ENCODE data around the gene DRC1. TPM values are rescaled to one million over a fixed set of nuclear protein-coding genes. Genes with fewer than 3 reads are reported as not detected.

The DRC1 gene
- total and polyA plus RNA-seq, 8 donors: 0.19 to 0.54 TPM; not detected in 6

DNA sequence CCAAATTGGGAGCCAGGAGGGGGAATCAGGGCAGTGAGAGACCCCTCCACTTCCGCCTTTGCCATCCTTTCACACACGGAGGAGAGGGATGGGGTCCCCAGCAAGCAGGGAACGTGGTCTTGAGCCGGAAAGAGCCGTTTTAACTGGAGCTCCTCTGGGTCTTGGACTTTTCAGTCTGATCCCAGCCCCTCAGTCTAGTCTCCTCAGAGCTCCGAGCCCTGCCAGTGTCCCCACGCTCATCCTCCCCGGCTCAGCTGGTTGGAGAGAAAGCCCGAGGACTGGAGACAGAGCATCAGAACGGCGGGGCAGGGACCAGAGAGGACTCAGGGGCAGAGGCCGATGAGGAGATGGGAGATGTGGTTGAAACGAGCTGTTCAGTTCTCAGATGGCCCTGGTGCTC lies 102.3 kb downstream of the DRC1 start:
- 43 to 55% methylated on average over 13 of the region's 13 CpGs for WGBS, 2 donors
- intact Hi-C loops (cut with DNase I): no loop called here
- H3K4me3 ChIP-seq: peak overlapping the region in 2 of 4 donors; percentile 54
- DNase-seq (no peak), FAIRE-seq (no peak), ATAC-seq (peak in 1 of 4 donors; percentile 9)
- H3K4me1 ChIP-seq: no peaks in the 10 kb centered on the region
- H3K27ac ChIP-seq: no peak overlapping the region
- H3K27me3 ChIP-seq: no peaks in the 10 kb centered on the region
- TF ChIP-seq, protein P1, sequence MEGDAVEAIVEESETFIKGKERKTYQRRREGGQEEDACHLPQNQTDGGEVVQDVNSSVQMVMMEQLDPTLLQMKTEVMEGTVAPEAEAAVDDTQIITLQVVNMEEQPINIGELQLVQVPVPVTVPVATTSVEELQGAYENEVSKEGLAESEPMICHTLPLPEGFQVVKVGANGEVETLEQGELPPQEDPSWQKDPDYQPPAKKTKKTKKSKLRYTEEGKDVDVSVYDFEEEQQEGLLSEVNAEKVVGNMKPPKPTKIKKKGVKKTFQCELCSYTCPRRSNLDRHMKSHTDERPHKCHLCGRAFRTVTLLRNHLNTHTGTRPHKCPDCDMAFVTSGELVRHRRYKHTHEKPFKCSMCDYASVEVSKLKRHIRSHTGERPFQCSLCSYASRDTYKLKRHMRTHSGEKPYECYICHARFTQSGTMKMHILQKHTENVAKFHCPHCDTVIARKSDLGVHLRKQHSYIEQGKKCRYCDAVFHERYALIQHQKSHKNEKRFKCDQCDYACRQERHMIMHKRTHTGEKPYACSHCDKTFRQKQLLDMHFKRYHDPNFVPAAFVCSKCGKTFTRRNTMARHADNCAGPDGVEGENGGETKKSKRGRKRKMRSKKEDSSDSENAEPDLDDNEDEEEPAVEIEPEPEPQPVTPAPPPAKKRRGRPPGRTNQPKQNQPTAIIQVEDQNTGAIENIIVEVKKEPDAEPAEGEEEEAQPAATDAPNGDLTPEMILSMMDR (IDR thresholded peaks at IDR 0.05): no peak
- H3K36me3 ChIP-seq: no peaks in the 10 kb centered on the region
- H3K9me3 ChIP-seq: no peaks in the 10 kb centered on the region

GRCh38 chr2:26506279-26506678 lies 104.6 kb downstream of the DRC1 start:
- 74 to 80% methylated on average over 4 of the region's 4 CpGs for WGBS, 2 donors
- H3K4me3 ChIP-seq: no peak overlapping the region
- intact Hi-C loops (cut with DNase I): no loop called here
- DNase-seq (no peak), ATAC-seq (no peak), FAIRE-seq (no peak)
- TF ChIP-seq, protein P1 (IDR thresholded peaks at IDR 0.05): no peak
- no peaks in the 10 kb centered on the region for H3K9me3 ChIP-seq
- no peaks in the 10 kb centered on the region for H3K4me1 ChIP-seq
- H3K27ac ChIP-seq: no peak overlapping the region
- no peaks in the 10 kb centered on the region for H3K36me3 ChIP-seq
- H3K27me3 ChIP-seq: no peaks in the 10 kb centered on the region

Other genes starting within 250 kb of the DRC1 start
- gene GAREM2, start 228.8 kb upstream of the DRC1 start, total RNA-seq: 1 to 10 TPM; 1.2 to 4.0 (median 2.6) TPM
- 1 to 10 TPM; 1.1 TPM for gene GAREM2, start 228.8 kb upstream of the DRC1 start, polyA plus RNA-seq
- gene HADHA, start 157.3 kb upstream of the DRC1 start, total RNA-seq: 10 to 100 TPM; 58.7 to 89.6 (median 69.2) TPM
- 10 to 100 TPM; 32.1 to 64.8 TPM for gene HADHA, start 157.3 kb upstream of the DRC1 start, polyA plus RNA-seq
- gene HADHB, start 157.0 kb upstream of the DRC1 start, total RNA-seq: 10 to 100 TPM; 45.8 to 76.8 (median 60.2) TPM
- gene HADHB, start 157.0 kb upstream of the DRC1 start, polyA plus RNA-seq: 10 to 100 TPM; 36.3 to 75.1 TPM
- 10 to 100 TPM in 5 of 6 donors, 1 to 10 TPM in 1; 8.2 to 16.5 (median 13.4) TPM for gene SELENOI, start 55.8 kb upstream of the DRC1 start, total RNA-seq
- 1 to 10 TPM; 1.9 to 6.7 TPM for gene SELENOI, start 55.8 kb upstream of the DRC1 start, polyA plus RNA-seq
- 1 to 10 TPM in 1 of 6 donors, under 1 TPM in 5; 0.28 to 1.1 (median 0.57) TPM for gene ADGRF3, start 55.1 kb upstream of the DRC1 start, total RNA-seq
- gene ADGRF3, start 55.1 kb upstream of the DRC1 start, polyA plus RNA-seq: 1 to 10 TPM in 1 of 2 donors, under 1 TPM in 1; 0.87 to 1.4 TPM
- gene OTOF, start 76.2 kb downstream of the DRC1 start, total RNA-seq: under 1 TPM in 5 of 6 donors, not detected in 1; 0.09 to 0.26 (median 0.12) TPM
- gene OTOF, start 76.2 kb downstream of the DRC1 start, polyA plus RNA-seq: under 1 TPM; 0.07 to 0.19 TPM
- gene CIB4, start 239.4 kb downstream of the DRC1 start, total RNA-seq: under 1 TPM in 4 of 6 donors, not detected in 2; 0.19 to 0.62 (median 0.41) TPM
- under 1 TPM in 1 of 2 donors, not detected in 1; 0.23 TPM for gene CIB4, start 239.4 kb downstream of the DRC1 start, polyA plus RNA-seq

Measured in pancreas (tissue), 10 donors.